HG03439 (cell line): ENCODE results near the gene CYP2A13.
"Not testable (repeated sequence)": the region's sequence is repeated elsewhere in the genome, so short reads cannot be mapped to it uniquely, and the experiment has no call there.

Source experiments
- ATAC-seq: cut with Tn5 transposase; IDR thresholded peaks from one replicate; pipeline ENCODE4 v1.9.1; 2021; ENCODE audit warnings: mild to moderate bottlenecking, moderate library complexity; ENCODE audit not compliant: unreplicated experiment

CYP2A13 gene, protein sequence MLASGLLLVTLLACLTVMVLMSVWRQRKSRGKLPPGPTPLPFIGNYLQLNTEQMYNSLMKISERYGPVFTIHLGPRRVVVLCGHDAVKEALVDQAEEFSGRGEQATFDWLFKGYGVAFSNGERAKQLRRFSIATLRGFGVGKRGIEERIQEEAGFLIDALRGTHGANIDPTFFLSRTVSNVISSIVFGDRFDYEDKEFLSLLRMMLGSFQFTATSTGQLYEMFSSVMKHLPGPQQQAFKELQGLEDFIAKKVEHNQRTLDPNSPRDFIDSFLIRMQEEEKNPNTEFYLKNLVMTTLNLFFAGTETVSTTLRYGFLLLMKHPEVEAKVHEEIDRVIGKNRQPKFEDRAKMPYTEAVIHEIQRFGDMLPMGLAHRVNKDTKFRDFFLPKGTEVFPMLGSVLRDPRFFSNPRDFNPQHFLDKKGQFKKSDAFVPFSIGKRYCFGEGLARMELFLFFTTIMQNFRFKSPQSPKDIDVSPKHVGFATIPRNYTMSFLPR

DNA sequence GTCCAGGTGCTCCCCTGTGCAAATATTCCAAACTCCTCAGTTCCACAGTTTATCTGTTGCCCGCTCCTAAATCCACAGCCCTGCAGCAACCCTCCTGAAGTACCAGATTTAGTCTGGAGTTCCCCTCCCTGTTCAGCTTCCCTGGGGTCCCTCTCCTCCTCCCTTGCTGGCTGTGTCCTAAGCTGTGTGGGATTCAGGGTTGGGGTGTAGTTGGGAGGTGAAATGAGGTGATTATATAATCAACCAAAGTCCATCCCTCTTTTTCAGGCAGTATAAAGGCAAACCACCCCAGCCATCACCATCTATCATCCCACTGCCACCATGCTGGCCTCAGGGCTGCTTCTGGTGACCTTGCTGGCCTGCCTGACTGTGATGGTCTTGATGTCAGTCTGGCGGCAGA lies at the start of gene CYP2A13:
Gene CYP2A13 (plus strand): TSS at position 301 of the 400 bp plus-strand sequence. CDS start 21 bp downstream, at position 322.
- ATAC-seq, result no peak

DNA sequence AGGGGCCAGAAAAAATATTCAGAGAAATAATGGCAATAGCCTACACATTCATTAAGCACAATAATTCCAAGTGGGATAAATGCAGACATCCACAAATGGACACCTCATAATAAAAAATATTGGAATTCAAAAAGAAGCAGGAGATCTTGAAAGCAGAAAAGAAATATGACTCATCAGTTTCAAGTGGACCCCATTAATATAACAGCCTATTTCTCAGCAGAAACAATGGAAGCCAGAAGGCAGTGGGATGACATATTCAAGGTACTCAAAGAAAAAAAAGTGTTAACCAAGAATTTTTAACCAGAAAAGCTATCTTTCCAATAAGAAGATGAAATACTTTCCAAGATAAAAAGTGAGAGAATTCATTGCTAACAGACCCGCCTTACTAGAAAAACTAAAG lies 48.4 kb upstream of the CYP2A13 start:
- ATAC-seq, result no peak

- not testable (repeated sequence) for ATAC-seq
Observed at GRCh38 chr19:41045095-41045494, 43.2 kb upstream of the CYP2A13 start.

- ATAC-seq, result no peak
Observed at GRCh38 chr19:41050426-41050825, 37.8 kb upstream of the CYP2A13 start.

DNA sequence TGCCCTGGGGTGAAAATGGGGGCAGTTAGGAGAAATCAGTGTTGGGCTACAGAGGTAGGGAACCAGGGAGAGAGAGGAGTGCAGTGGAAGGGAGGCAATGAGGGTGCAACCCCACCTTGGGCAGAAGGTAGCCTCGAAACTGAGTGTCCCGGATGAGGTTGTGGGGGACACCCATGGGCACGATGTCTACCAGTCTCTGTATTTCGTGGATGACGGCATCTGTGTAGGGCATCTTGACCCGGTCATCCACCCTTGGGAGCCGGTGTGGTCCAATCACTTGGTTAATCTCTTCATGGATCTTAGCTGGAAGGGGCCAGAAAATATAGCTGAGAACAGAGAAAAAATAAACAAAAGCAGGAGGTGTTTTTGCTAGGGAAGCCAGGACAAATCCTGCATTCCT lies 36.1 kb upstream of the CYP2A13 start:
- ATAC-seq, result not testable (repeated sequence)

DNA sequence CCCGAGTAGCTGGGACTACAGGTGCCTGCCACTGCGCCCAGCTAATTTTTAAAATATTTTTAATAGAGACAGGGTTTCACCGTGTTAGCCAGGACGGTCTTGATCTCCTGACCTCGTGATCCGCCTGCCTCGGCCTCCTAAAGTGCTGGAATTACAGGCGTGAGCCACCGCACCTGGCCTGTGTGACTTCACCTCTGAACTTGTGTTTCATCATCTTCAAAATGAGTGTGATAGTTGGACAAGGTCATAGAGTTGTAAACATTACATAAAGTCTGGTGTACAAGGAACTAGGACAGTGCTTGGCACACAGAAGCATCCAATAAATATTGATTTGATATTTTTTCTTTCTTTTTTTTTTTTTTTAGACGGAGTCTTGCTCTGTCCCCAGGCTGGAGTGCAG lies 34.9 kb upstream of the CYP2A13 start:
- not testable (repeated sequence) for ATAC-seq

DNA sequence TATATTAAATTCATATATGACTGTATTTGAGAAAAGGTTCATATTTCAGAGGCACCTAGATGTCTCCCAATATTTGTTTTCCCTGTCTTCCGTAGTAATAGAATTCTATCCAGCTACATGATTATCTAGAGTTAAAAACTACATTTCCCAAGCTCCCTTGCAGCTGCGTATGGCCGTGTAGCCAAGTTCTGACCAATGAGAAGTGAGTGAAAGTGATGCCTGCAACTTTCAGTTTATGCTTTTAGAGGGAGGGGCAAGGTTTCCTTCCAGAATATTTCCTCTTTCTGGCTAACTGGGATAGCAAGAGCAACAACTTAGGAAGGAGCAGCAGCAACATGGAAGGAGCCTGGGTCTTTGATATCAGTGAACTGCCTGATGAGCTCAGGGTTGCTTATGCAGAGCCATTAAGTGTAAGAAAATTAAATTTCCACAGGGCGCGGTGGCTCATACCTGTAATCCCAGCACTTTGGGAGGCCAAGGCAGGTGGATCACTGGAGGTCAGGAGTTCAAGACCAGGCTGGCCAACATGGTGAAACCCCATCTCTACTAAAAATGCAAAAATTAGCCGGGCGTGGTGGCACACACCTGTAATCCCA lies 23.2 kb upstream of the CYP2A13 start:
- ATAC-seq, result no peak

- ATAC-seq, result no peak
Observed at GRCh38 chr19:41076286-41076685, 12.0 kb upstream of the CYP2A13 start.

DNA sequence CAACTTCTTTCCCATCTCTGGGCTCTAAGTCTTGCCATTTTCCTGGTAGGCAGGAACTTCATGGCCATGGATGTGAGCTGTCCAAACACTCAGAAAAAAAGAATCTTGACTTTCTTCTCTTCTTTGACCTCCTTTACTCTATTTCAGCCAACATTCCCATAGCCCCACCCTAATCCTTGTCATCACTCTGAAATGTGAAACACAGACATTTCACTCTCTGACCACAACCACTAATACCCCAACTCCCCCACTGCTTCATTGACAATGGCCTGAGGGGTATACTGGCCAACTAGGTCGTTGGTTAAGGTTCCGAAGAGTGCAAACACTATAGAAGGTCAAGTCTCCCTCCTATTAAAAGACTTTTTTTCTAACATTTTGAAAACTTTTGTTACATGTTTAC lies 4.7 kb upstream of the CYP2A13 start:
- no peak for ATAC-seq

DNA sequence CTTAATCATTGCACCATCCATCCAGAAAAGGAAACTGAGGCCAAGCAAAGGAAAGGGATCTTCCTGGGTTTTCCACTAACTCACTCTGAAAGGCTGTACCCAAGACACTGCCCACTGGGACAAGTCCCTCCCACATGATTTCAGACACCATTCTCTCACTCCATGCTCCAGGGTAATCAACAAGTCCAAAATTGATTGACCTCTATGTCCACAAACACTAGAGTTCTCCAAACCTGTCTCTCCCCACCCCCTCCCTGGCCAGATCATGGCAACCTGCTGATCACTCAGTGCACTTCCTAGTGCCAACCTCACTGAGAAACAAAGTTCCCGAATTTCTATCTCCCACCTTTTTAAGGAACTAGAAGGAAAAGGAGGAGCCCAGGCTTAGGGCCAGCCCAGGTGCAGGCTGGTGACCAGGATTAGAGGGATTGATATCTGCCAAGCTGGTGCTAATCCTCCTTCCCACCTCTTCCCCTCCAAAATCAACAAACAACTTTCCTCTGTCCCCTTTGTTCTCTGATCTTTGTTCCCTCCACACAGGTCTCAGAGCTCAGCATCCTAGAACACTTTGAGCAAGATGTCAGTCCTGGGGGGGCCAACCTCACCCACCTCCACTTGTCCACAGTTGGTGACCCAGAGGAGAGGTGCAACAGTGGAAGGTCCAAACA lies 2.4 kb upstream of the CYP2A13 start:
- ATAC-seq, result no peak

DNA sequence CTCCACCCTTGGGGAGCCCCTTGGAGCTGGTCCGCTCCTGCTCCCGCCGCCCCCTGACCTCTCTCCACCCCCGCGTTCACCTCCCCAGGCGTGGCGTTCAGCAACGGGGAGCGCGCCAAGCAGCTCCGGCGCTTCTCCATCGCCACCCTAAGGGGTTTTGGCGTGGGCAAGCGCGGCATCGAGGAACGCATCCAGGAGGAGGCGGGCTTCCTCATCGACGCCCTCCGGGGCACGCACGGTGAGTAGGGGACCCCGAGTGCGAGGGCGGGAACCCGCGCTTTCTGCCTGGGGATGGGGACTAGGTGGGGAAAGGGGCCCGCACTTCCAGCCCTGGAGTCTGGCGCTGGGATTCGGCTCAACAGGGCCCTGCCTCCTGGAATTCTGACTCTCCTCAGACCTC lies 1.7 kb downstream of the CYP2A13 start:
- ATAC-seq, result no peak

DNA sequence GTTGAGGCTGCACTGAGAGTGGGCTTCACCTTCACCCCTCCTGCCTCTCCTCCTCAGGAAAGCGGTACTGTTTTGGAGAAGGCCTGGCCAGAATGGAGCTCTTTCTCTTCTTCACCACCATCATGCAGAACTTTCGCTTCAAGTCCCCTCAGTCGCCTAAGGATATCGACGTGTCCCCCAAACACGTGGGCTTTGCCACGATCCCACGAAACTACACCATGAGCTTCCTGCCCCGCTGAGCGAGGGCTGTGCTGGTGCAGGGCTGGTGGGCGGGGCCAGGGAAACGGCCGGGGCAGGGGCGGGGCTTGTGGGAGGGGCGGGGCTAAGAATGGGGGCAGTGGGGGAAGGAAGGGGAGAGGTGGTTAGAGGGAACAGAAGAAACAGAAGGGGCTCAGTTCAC lies 7.5 kb downstream of the CYP2A13 start:
- no peak for ATAC-seq

GRCh38 chr19:41096353-41096752 lies 8.1 kb downstream of the CYP2A13 start:
- ATAC-seq, result no peak

DNA sequence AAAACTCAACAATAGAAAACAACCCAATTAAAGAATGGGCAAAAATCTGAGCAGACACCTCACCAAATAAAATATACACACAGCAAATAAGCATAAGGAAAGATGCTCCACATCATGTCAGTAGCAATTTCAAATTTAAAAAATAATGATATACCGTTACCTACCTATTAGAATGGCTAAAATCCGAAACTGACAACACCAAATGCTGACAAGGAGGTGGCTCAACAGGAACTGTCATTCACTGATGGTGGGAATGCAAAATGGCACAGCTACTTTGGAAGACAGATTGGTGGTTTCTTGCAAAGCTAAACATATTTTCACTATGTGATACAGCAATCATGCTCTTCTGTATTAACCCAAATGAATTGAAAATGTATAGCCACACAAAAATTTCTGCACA lies 9.1 kb downstream of the CYP2A13 start:
- no peak for ATAC-seq

- ATAC-seq, result no peak
Observed at GRCh38 chr19:41098762-41099161, 10.5 kb downstream of the CYP2A13 start.

- ATAC-seq, result not testable (repeated sequence)
Observed at GRCh38 chr19:41102210-41102609, 14.0 kb downstream of the CYP2A13 start.

- no peak for ATAC-seq
Observed at GRCh38 chr19:41106177-41106576, 17.9 kb downstream of the CYP2A13 start.

DNA sequence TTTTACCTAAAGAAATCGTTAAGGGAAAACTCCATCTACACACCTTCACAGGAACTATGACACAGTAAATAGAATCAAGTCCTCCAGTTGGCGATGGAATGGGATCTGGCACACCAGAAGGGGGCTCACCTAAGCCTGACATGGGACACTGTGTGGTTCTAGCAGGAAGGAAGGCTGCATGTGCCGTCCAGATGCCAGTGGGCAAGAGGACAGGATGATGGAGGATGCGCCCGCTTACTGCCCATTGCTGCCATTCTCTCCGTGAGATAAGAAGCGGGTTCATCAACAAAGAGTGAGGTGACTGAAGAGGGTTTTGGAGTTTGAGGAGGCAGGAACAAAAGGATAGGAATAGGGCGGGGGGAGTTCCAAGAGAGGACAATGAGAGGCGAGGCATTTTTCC lies 23.0 kb downstream of the CYP2A13 start:
- ATAC-seq, result no peak

- ATAC-seq, result no peak
Observed at GRCh38 chr19:41111750-41112295, 23.6 kb downstream of the CYP2A13 start.

DNA sequence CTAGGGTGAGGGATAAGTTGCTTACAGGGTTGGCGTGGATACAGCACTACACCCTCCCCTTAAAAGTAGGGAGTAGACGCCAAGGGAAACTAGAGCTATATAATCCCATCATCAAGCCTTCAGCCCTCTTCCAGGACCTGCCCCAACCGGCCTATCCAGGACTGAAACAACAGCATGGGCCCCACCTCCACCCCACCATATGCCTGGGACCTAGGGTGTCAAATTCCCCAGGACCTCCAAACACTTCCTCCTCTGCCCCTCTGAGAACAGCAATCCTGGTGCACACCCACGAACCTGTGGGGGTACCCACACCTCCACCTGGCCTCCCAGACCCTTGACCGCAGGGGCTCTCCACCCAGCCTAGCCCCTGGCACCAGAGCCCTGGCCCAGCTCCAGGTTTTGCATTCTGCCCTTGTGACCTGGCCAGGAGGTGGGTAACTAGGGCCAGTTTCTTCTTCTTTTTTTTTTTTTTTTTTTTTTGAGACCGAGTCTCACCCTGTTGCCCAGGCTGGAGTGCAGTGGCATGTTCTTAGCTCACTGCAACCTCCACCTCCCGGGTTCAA lies 24.6 kb downstream of the CYP2A13 start:
- no peak for ATAC-seq

DNA sequence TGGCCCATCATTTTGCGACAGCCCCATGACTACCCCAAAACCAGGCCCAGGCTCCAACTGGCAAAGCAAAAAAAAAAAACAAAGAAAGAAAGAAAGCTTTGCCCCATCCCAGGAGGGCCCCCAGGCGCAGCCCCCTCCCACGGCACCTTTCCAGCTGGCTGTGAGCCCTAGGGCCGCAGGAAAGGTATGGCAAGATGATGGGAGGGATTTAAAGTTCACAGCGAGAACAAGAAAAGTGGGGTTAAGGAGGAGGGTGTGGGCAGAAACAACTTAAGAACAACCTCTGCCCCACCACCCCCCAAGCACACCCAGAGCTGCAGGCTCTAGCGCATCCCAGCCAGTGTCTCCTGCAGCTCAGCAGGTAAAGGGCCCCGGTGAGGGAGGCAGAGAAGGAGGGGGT lies 25.9 kb downstream of the CYP2A13 start, which contains the start of gene CYP2F1:
Gene CYP2F1 (plus strand): TSS at position 301 of the 400 bp plus-strand sequence. CDS start 1,757 bp downstream, outside the sequence.
- ATAC-seq, result no peak
